OCI-LY3 (cell line): Measurements from ENCODE around the gene GNE.

Source experiments
- H2AFZ ChIP-seq: fragments of 200-600, 300-600 bp; shearing (Covaris generic); 2 replicates; pipeline ENCODE4 v1.6.0; 2014; ENCODE audit warnings: antibody characterized with exemption, low read depth, low read length
- H3K27ac ChIP-seq: fragments of 200-600, 300-600 bp; sonication (generic); 2 replicates; pipeline ENCODE4 v1.5.1; 2014; ENCODE audit warnings: mild to moderate bottlenecking, low read length, moderate library complexity, mixed read lengths
- H3K27me3 ChIP-seq: fragments of 200-600, 300-600 bp; sonication (generic); 2 replicates; pipeline ENCODE4 v1.6.1; 2014; ENCODE audit warnings: low read depth, low read length, mixed read lengths
- H3K36me3 ChIP-seq: fragments of 200-600, 300-600 bp; sonication (generic); replicated peaks from 2 replicates; pipeline ENCODE3; 2014; ENCODE audit warnings: low read depth, low read length, mixed read lengths
- H3K4me1 ChIP-seq: fragments of 300-600, 200-600 bp; sonication (generic); 2 replicates; pipeline ENCODE4 v1.6.1; 2014; ENCODE audit warnings: low read length, mixed read lengths
- H3K4me2 ChIP-seq: fragments of 200-600, 300-600 bp; sonication (generic); 2 replicates; pipeline ENCODE4 v1.6.1; 2014; ENCODE audit warnings: low read length, mixed read lengths
- H3K4me3 ChIP-seq: fragments of 300-600, 200-600 bp; sonication (generic); 2 replicates; pipeline ENCODE4 v1.5.1; 2014; ENCODE audit warnings: antibody characterized with exemption, mild to moderate bottlenecking, low read length, moderate library complexity
- H3K79me2 ChIP-seq: fragments of 300-600, 200-600 bp; shearing (Covaris generic); 2 replicates; pipeline ENCODE4 v1.6.1; 2014; ENCODE audit warnings: mild to moderate bottlenecking, low read length, mixed read lengths
- H3K9ac ChIP-seq: fragments of 300-600, 200-600 bp; shearing (Covaris generic); 2 replicates; pipeline ENCODE4 v1.6.0; 2014; ENCODE audit warnings: mild to moderate bottlenecking, low read length, moderate library complexity
- H3K9me3 ChIP-seq: fragments of 200-600, 300-600 bp; shearing (Covaris generic); 2 replicates; pipeline ENCODE4 v1.6.1; 2014; ENCODE audit warnings: low read length, mixed read lengths; ENCODE audit not compliant: insufficient read depth
- H4K20me1 ChIP-seq: fragments of 200-600, 300-600 bp; sonication (generic); 2 replicates; pipeline ENCODE4 v1.6.1; 2016; ENCODE audit warnings: low read length, mixed read lengths; ENCODE audit not compliant: insufficient read depth
- EZH2phosphoT487 ChIP-seq: fragments of 200-600 bp; shearing (Covaris generic); IDR thresholded peaks from 2 replicates; pipeline ENCODE4 v1.6.1; 2018; ENCODE audit warnings: antibody characterized with exemption, mixed run types, low read depth
- TF ChIP-seq, protein P1 (sequence below): fragments of 200-600, 300-600 bp; sonication (generic); IDR thresholded peaks from 2 replicates; pipeline ENCODE4 v1.5.1; 2014; ENCODE audit warnings: antibody characterized with exemption, low read length, low read depth

The GNE gene

DNA sequence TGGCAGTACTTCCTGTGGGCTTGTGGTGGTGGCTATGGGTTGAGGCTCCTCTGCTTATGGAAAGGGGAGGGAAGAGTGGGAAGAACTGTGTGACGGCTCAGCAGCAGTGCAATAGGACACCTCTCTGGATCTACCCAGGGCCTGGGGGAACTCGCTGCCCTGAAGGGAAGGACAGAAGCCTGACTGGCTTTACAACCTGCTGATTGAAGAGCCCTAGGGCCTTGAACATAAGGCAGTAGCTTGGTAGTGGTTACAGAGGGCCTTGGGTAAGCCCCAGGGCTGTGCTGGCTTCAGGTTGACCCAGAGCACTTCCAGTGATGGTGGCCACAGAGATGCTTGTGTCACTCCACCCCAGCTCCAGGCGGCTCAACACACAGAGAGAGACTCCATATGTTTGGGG lies 83.5 kb downstream of the GNE start:
- no peak overlapping the region for H3K9ac ChIP-seq
- H2AFZ ChIP-seq, result no peak overlapping the region
- H3K27ac ChIP-seq, result no peak overlapping the region
- no peaks in the 10 kb centered on the region for H4K20me1 ChIP-seq
- no peaks in the 10 kb centered on the region for H3K36me3 ChIP-seq
- H3K27me3 ChIP-seq, result no peaks in the 10 kb centered on the region
- H3K9me3 ChIP-seq, result no peaks in the 10 kb centered on the region
- H3K4me3 ChIP-seq, result no peak overlapping the region
- no peak for TF ChIP-seq EZH2phosphoT487
- TF ChIP-seq, protein P1, sequence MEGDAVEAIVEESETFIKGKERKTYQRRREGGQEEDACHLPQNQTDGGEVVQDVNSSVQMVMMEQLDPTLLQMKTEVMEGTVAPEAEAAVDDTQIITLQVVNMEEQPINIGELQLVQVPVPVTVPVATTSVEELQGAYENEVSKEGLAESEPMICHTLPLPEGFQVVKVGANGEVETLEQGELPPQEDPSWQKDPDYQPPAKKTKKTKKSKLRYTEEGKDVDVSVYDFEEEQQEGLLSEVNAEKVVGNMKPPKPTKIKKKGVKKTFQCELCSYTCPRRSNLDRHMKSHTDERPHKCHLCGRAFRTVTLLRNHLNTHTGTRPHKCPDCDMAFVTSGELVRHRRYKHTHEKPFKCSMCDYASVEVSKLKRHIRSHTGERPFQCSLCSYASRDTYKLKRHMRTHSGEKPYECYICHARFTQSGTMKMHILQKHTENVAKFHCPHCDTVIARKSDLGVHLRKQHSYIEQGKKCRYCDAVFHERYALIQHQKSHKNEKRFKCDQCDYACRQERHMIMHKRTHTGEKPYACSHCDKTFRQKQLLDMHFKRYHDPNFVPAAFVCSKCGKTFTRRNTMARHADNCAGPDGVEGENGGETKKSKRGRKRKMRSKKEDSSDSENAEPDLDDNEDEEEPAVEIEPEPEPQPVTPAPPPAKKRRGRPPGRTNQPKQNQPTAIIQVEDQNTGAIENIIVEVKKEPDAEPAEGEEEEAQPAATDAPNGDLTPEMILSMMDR, result no peak
- H3K4me2 ChIP-seq, result no peak overlapping the region
- H3K4me1 ChIP-seq, result no peaks in the 10 kb centered on the region
- no peaks in the 10 kb centered on the region for H3K79me2 ChIP-seq

DNA sequence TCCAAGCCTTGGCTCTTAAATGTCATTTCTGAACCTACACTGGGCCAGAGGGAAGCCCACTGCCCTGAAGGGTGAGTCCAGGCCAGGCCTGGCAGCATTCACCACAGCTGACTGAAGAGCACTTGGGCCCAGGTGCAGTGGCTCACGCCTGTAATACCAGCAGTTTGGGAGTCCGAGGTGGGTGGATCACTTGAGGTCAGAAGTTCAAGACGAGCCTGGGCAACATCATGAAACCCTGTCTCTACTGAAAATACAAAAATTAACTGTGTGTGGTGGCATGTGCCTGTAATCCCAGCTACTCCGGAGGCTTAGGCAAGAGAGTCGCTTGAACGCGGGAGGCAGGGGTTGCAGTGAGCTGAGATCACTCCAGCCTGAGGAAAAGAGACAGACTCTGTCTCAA lies 84.0 kb downstream of the GNE start:
- Histone ChIP-seq H3K9me3 (no peaks in the 10 kb centered on the region), H2AFZ (no peak overlapping the region), H4K20me1 (no peaks in the 10 kb centered on the region), H3K27ac (no peak overlapping the region), H3K4me2 (no peak overlapping the region), H3K27me3 (no peaks in the 10 kb centered on the region), H3K4me3 (no peak overlapping the region), H3K79me2 (no peaks in the 10 kb centered on the region), H3K4me1 (no peaks in the 10 kb centered on the region), H3K9ac (no peak overlapping the region), H3K36me3 (no peaks in the 10 kb centered on the region)
- no peak for TF ChIP-seq EZH2phosphoT487
- TF ChIP-seq, protein P1, result no peak

DNA sequence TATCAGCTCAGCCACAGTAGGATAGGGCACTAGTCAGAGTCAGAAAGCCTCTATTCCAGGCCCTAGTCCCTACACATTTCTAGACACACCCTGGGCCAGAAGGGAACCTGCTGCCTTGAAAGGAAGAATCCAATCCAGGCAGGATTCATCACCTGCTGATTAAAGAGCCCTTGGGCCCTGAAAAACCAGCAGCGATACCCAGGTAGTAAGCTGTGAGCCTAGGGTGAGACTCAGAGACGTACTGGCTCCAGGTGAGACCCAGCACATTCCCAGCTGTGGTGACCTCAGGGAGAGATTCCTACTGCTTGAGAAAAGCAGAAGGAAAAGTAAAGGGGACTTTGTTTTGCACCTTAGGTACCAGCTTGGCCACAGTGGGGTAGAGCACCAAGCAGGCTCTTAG lies 84.4 kb downstream of the GNE start:
- H3K36me3 ChIP-seq, result no peaks in the 10 kb centered on the region
- no peaks in the 10 kb centered on the region for H3K4me1 ChIP-seq
- H4K20me1 ChIP-seq, result no peaks in the 10 kb centered on the region
- H3K79me2 ChIP-seq, result no peaks in the 10 kb centered on the region
- H3K4me3 ChIP-seq, result no peak overlapping the region
- no peak overlapping the region for H3K27ac ChIP-seq
- no peak overlapping the region for H3K4me2 ChIP-seq
- no peaks in the 10 kb centered on the region for H3K9me3 ChIP-seq
- H2AFZ ChIP-seq, result no peak overlapping the region
- H3K27me3 ChIP-seq, result no peaks in the 10 kb centered on the region
- no peak for TF ChIP-seq EZH2phosphoT487
- TF ChIP-seq, protein P1, result no peak
- no peak overlapping the region for H3K9ac ChIP-seq

DNA sequence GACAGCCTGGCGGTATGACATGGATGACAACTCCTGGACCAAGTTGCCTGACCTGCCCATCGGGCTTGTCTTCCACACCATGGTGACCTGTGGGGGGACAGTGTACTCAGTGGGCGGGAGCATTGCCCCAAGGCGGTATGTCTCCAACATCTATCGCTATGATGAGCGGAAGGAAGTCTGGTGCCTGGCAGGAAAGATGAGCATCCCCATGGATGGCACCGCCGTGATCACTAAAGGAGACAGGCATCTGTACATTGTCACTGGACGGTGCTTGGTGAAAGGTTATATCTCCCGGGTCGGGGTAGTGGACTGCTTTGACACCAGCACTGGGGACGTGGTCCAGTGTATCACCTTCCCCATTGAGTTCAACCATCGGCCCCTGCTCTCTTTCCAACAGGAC lies 87.7 kb downstream of the GNE start:
- H3K4me3 ChIP-seq, result no peak overlapping the region
- no peak overlapping the region for H3K4me2 ChIP-seq
- no peaks in the 10 kb centered on the region for H3K79me2 ChIP-seq
- no peaks in the 10 kb centered on the region for H4K20me1 ChIP-seq
- no peak overlapping the region for H2AFZ ChIP-seq
- TF ChIP-seq, protein P1, result no peak
- TF ChIP-seq EZH2phosphoT487, result no peak
- no peaks in the 10 kb centered on the region for H3K9me3 ChIP-seq
- H3K27me3 ChIP-seq, result no peaks in the 10 kb centered on the region; the same call in 1 of the 2 replicates
- no peak overlapping the region for H3K27ac ChIP-seq
- H3K4me1 ChIP-seq, result no peaks in the 10 kb centered on the region
- H3K9ac ChIP-seq, result no peak overlapping the region
- no peaks in the 10 kb centered on the region for H3K36me3 ChIP-seq
